Measurements from ENCODE around the gene NAA10. TPM values are rescaled to one million over a fixed set of nuclear protein-coding genes. Genes with fewer than 3 reads are reported as not detected.

The NAA10 gene
- total and polyA plus RNA-seq, 7 donors, result 105 to 203 (median 166) TPM

GRCh38 chrX:153897899-153898298, 36.9 kb downstream of the NAA10 start:
- no peak for TF ChIP-seq CTCF (IDR thresholded peaks at IDR 0.05)
- peaks cover 0 to 18% (median 0%) of the 10 kb centered on the region in 3 donors for H3K27me3 ChIP-seq (ENCODE audit: insufficient read depth in 3 of 3, low read length in 2 of 3)

GRCh38 chrX:153889123-153889522, 45.7 kb downstream of the NAA10 start:
- no peak for TF ChIP-seq CTCF (IDR thresholded peaks at IDR 0.05)
- 90 to 96% (median 94%) methylated on average over 6 of the region's 6 CpGs for WGBS, 3 donors
- Histone ChIP-seq H3K4me1 (no peaks in the 10 kb centered on the region), H3K9me3 (no peaks in the 10 kb centered on the region), H3K27me3 (ENCODE audit: insufficient read depth in 3 of 3, low read length in 2 of 3) (peaks cover 0 to 62% (median 9%) of the 10 kb centered on the region in 3 donors), H3K27ac (no peak overlapping the region), H3K4me3 (no peak overlapping the region), H3K36me3 (ENCODE audit: insufficient read depth in 1 of 2, low read depth in 1 of 2) (no peaks in the 10 kb centered on the region)
- ATAC-seq (no peak), DNase-seq (no peak)
- intact Hi-C loops (cut with DNase I), result no loop called here

More at GRCh38 chrX:153897899-153898298, 36.9 kb downstream of the NAA10 start:
- Histone ChIP-seq H3K4me3 (no peak overlapping the region), H3K9me3 (no peaks in the 10 kb centered on the region), H3K4me1 (no peaks in the 10 kb centered on the region), H3K36me3 (ENCODE audit: insufficient read depth in 1 of 2, low read depth in 1 of 2) (no peaks in the 10 kb centered on the region), H3K27ac (no peak overlapping the region)
- intact Hi-C loops (cut with DNase I), result no loop called here
- DNase-seq, result no peak
- ATAC-seq, result no peak

- H3K27me3 ChIP-seq (ENCODE audit: insufficient read depth in 3 of 3, low read length in 2 of 3), result peaks cover 0 to 68% (median 9%) of the 10 kb centered on the region in 3 donors
- WGBS, 3 donors, result 53 to 62% (median 59%) methylated on average over 6 of the region's 6 CpGs
Measured at GRCh38 chrX:153888344-153888743, 46.5 kb downstream of the NAA10 start.

GRCh38 chrX:153887385-153887784, 47.5 kb downstream of the NAA10 start:
- Histone ChIP-seq H3K27ac (no peak overlapping the region), H3K4me1 (no peaks in the 10 kb centered on the region), H3K4me3 (no peak overlapping the region), H3K27me3 (ENCODE audit: insufficient read depth in 3 of 3, low read length in 2 of 3) (peaks cover 0 to 68% (median 11%) of the 10 kb centered on the region in 3 donors), H3K9me3 (no peaks in the 10 kb centered on the region), H3K36me3 (ENCODE audit: insufficient read depth in 1 of 2, low read depth in 1 of 2) (no peaks in the 10 kb centered on the region)
- ATAC-seq (no peak), DNase-seq (peak in 1 of 2 donors; percentile 25)
- 69 to 75% (median 73%) methylated on average over 8 of the region's 8 CpGs for WGBS, 3 donors
- intact Hi-C loops (cut with DNase I), result no loop called here
- TF ChIP-seq CTCF (IDR thresholded peaks at IDR 0.05), result no peak

More at GRCh38 chrX:153888344-153888743, 46.5 kb downstream of the NAA10 start:
- Histone ChIP-seq H3K4me1 (no peaks in the 10 kb centered on the region), H3K27ac (no peak overlapping the region), H3K36me3 (ENCODE audit: insufficient read depth in 1 of 2, low read depth in 1 of 2) (no peaks in the 10 kb centered on the region), H3K9me3 (no peaks in the 10 kb centered on the region), H3K4me3 (no peak overlapping the region)
- intact Hi-C loops (cut with DNase I), result no loop called here
- ATAC-seq (no peak), DNase-seq (no peak)
- no peak for TF ChIP-seq CTCF (IDR thresholded peaks at IDR 0.05)

GRCh38 chrX:153886915-153887314, 47.9 kb downstream of the NAA10 start:
- TF ChIP-seq CTCF (IDR thresholded peaks at IDR 0.05), result no peak
- Histone ChIP-seq H3K4me3 (no peak overlapping the region), H3K27me3 (ENCODE audit: insufficient read depth in 3 of 3, low read length in 2 of 3) (peaks cover 0 to 69% (median 12%) of the 10 kb centered on the region in 3 donors), H3K4me1 (no peaks in the 10 kb centered on the region), H3K9me3 (no peaks in the 10 kb centered on the region), H3K36me3 (ENCODE audit: insufficient read depth in 1 of 2, low read depth in 1 of 2) (no peaks in the 10 kb centered on the region), H3K27ac (no peak overlapping the region)
- ATAC-seq, result no peak
- WGBS, 3 donors, result 27 to 47% (median 38%) methylated on average over 7 to 13 of the region's 13 CpGs
- intact Hi-C loops (cut with DNase I), result no loop called here
- DNase-seq, result peak in 1 of 2 donors; percentile 36

Data from psoas muscle (tissue), 8 donors.